Aorta (tissue), 5 donors: ENCODE data around the gene TOP3A. TPM values are rescaled to one million over a fixed set of nuclear protein-coding genes. Genes with fewer than 3 reads are reported as not detected.

ENCODE experiments used
- ATAC-seq: fragments of 200-7000 bp; cut with Tn5 transposase; one replicate; pipeline ENCODE4 v1.9.1; 2022; ENCODE audit warnings: moderate library complexity; ENCODE audit not compliant: low FRiP score
- DNase-seq, 2 donors: peaks; one replicate each; pipeline ENCODE4 v3.0.0-alpha.2; 2020
- H3K27ac ChIP-seq, 2 donors: one replicate each; pipeline ENCODE4 v1.5.1; 2013; ENCODE audit warnings: low read length in 2 of 2, mild to moderate bottlenecking in 2 of 2, moderate library complexity in 2 of 2, control low read depth in 1 of 2, inconsistent platforms in 1 of 2, low read depth in 1 of 2
- H3K27me3 ChIP-seq, 2 donors: one replicate each; pipeline ENCODE4 v1.6.1; 2013; ENCODE audit warnings: control low read depth in 1 of 2, low read length in 1 of 2, mild to moderate bottlenecking in 1 of 2, moderate library complexity in 1 of 2; ENCODE audit not compliant: insufficient read depth in 2 of 2, control insufficient read depth in 1 of 2
- H3K36me3 ChIP-seq, 2 donors: one replicate each; pipeline ENCODE4 v1.6.1; 2013; ENCODE audit warnings: control low read depth in 1 of 2, low read length in 1 of 2, mild to moderate bottlenecking in 1 of 2; ENCODE audit not compliant: insufficient read depth in 2 of 2, control insufficient read depth in 1 of 2
- H3K4me1 ChIP-seq, 2 donors: one replicate each; pipeline ENCODE4 v1.6.1; 2013; ENCODE audit warnings: low read length in 2 of 2, control low read depth in 1 of 2, mild to moderate bottlenecking in 1 of 2, moderate library complexity in 1 of 2; ENCODE audit not compliant: insufficient read depth in 2 of 2, control insufficient read depth in 1 of 2
- H3K4me3 ChIP-seq, 2 donors: one replicate each; pipeline ENCODE4 v1.5.1; 2013; ENCODE audit warnings: low read length in 2 of 2, control low read depth in 1 of 2, mild to moderate bottlenecking in 1 of 2
- H3K9me3 ChIP-seq: one replicate; pipeline ENCODE4 v1.6.1; 2013; ENCODE audit warnings: mild to moderate bottlenecking, low read length; ENCODE audit not compliant: control insufficient read depth
- WGBS, 2 donors: extraction: QIAGEN DNeasy Blood & Tissue Kit; methylation state at CpG; one replicate each; pipeline ENCODE4 v1.1.7; 2013; 5-methylcytosine and 5-hydroxymethylcytosine counted together
- intact Hi-C, 2 donors: fragments of 100-400 bp; cut with DNase I; formaldehyde crosslinking; loops; one replicate each; pipeline versions ENCODE4 v1.14.2 to v1.15.0; 2022
- polyA plus RNA-seq, 2 donors: library from polyadenylated mRNA; stranded (reverse); fragments of 200-250 nt; gene quantifications; one replicate each; pipeline ENCODE4 v1.2.3, GENCODE V29; 2013
- total RNA-seq, 2 donors: library from RNA; stranded (reverse); fragmentation: NEBNext Ultra II Directional; extraction: Animal tissue kit (Norgen Biotek cat#: 25700); gene quantifications; one replicate each; pipeline ENCODE4 v1.2.1, GENCODE V29; 2021
- donor health status: healthy with polysubstance abuse.
- donor health status: Bipolar disorder and iron deficiency.
- donor health status: DM: no; HTN: no; CAD: no.
- donor health status: DM: no; HTN: no; CAD: no.
- donor health status: DM: yes; HTN: yes; CAD: no.

TOP3A gene
- total and polyA plus RNA-seq, 4 donors, result 2.9 to 37.8 (median 24.3) TPM

DNA sequence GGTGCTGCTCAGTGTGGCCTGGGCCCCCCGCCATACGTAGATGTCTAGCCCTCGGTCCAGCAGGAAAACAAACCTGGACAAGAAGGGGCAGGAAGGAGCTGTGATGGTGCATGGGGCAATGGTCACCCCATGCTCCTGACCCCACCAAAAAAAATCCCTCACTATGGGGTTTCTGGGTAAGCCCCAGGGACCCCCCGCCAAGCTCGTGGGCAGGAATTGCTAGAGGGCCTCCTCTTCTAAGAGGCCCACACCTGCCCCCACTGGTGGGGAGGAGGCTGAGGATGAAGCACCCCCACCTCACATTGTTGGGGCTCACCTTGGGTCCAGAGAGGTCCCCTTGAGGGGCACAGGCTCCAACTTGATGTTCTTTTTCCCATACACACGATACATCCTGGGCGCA, 66.0 kb downstream of the TOP3A start:
- DNase-seq (no peak), ATAC-seq (no peak)
- Histone ChIP-seq H3K9me3 (no peaks in the 10 kb centered on the region), H3K4me3 (no peak overlapping the region), H3K4me1 (no peaks in the 10 kb centered on the region), H3K27me3 (no peaks in the 10 kb centered on the region), H3K36me3 (peaks cover 3 to 12% of the 10 kb centered on the region in 2 donors), H3K27ac (no peak overlapping the region)
- intact Hi-C loops, result no loop called here
- WGBS, 2 donors, result 82 to 85% methylated on average over 7 of the region's 7 CpGs

DNA sequence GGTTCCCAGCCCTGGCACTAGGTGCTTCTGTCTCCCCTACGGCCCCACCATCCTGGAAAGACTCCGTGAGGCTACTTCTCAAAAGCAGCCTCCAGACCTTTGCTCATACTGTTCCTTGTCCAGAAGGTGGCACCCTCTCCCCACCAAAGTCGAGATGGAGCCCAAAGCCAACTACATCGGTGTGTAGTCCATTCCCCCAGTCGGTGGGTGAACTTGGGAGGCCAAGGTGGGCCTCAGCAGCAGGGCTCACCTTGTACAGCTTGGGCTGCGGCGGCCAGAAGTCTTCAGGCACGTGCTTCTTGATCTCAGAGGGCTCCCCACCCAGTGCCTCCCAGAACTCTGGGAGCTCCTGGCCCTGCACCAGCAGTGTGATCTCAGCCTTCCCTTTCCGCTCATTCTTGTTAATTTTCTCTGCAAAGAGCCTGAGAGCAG, 66.5 kb downstream of the TOP3A start:
- Histone ChIP-seq H3K36me3 (peaks cover 0 to 12% of the 10 kb centered on the region in 2 donors), H3K4me1 (no peaks in the 10 kb centered on the region), H3K4me3 (no peak overlapping the region), H3K27me3 (no peaks in the 10 kb centered on the region), H3K9me3 (no peaks in the 10 kb centered on the region), H3K27ac (no peak overlapping the region)
- DNase-seq (no peak), ATAC-seq (peak; percentile 70)
- WGBS, 2 donors, result 10 to 17% methylated on average over 9 of the region's 9 CpGs
- intact Hi-C loops, result no loop called here

DNA sequence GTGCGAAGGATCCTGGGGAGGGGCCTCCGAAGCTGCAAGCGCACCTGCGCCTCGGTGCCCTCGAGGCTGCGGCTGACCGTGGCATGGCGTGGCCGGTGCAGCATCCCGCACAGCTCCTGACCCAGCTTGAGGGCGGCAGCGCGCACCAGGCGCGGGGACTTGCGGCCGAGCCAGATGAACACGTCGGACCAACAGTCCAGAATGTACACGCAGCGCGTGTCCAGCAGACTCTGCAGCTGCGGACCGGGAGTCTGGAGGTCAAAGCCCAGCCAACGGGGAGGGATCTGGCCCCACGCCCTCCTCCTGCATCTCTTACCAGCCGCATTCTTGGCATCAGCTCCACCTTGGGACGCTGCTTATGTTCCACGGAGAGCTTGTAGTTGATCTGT, 67.2 kb downstream of the TOP3A start:
- H3K9me3 ChIP-seq, result no peaks in the 10 kb centered on the region
- H3K36me3 ChIP-seq, result peaks cover 0 to 12% of the 10 kb centered on the region in 2 donors
- no peak overlapping the region for H3K27ac ChIP-seq
- no peak for ATAC-seq
- no peaks in the 10 kb centered on the region for H3K4me1 ChIP-seq
- 75 to 80% methylated on average over 30 of the region's 30 CpGs for WGBS, 2 donors
- H3K27me3 ChIP-seq, result no peaks in the 10 kb centered on the region
- DNase-seq, result no peak
- intact Hi-C loops, result no loop called here
- no peak overlapping the region for H3K4me3 ChIP-seq

DNA sequence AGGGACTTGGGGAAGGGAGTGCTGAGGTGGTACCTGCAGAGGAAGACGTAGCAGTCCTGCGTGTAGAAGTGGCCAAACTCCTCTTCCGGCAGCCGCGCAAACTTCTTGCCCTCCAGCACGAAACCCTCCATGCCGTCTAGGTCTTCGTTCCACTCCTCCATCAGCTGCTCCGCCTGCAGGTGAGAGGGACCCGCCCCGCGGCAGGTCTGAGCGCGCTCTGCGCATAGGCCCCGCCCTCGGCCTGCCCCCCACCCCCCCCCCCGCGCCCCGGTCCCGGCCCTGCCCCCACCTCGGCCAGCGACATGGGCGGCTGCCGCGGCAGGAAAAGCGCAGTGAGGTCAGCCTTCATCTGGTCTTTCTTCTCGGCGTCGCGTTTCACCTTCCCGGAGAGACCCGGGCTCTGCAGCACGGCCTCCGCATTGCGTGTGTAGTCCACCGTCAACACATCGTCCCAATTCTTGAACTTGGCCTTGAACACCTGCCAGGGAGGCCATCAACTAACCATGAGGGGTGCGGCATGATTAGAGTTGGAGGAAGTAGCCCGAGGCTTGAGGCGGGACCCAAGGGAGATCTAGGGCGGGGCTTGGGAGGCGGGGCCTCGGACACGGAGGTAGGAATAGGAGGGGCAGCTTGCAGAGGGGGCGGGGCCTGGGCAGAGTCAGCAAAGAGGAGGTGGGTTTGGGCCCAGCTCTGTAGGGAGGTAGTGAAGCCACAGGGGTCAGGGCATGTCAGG, 67.7 kb downstream of the TOP3A start:
- Histone ChIP-seq H3K4me3 (no peak overlapping the region), H3K36me3 (peaks cover 0 to 12% of the 10 kb centered on the region in 2 donors), H3K27me3 (no peaks in the 10 kb centered on the region), H3K9me3 (no peaks in the 10 kb centered on the region), H3K27ac (no peak overlapping the region), H3K4me1 (no peaks in the 10 kb centered on the region)
- intact Hi-C loops, result no loop called here
- 54 to 58% methylated on average over 37 to 46 of the region's 46 CpGs for WGBS, 2 donors
- ATAC-seq (peak; percentile 3), DNase-seq (no peak)

DNA sequence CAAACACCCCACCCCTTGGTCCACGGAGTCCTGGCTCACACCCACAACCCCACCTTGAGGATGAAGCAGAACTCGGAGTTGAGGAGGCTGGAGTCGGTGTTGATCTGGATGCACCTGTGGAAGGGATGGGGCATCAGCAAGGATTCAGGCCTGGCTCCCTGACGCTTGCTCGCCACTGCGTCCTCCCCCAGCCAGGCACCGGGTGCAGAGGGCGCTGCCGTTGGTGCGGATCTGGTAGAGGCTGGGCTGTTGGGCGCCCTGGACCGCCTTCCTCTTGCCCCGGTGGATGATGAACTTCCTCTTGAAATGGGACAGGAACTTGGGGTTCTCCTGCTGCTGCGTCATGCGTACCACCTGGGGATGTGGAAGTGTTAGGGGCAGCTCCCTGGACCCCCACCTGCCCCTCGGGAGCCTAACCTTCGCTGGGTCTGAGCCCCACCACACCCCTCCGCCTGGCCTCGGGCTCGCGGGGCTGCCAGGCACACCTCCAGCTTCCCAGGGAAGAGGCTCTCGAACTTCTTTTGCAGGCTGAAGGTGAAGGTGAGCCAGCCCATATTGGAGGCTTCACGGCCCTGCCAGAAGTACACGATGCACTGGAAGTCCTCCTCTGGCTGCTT, 68.6 kb downstream of the TOP3A start:
- Histone ChIP-seq H3K4me3 (no peak overlapping the region), H3K27me3 (no peaks in the 10 kb centered on the region), H3K36me3 (peaks cover 0 to 11% of the 10 kb centered on the region in 2 donors), H3K9me3 (no peaks in the 10 kb centered on the region), H3K4me1 (no peaks in the 10 kb centered on the region), H3K27ac (no peak overlapping the region)
- intact Hi-C loops, result no loop called here
- 87% methylated on average over 22 to 24 of the region's 24 CpGs for WGBS, 2 donors
- DNase-seq (no peak), ATAC-seq (no peak)

DNA sequence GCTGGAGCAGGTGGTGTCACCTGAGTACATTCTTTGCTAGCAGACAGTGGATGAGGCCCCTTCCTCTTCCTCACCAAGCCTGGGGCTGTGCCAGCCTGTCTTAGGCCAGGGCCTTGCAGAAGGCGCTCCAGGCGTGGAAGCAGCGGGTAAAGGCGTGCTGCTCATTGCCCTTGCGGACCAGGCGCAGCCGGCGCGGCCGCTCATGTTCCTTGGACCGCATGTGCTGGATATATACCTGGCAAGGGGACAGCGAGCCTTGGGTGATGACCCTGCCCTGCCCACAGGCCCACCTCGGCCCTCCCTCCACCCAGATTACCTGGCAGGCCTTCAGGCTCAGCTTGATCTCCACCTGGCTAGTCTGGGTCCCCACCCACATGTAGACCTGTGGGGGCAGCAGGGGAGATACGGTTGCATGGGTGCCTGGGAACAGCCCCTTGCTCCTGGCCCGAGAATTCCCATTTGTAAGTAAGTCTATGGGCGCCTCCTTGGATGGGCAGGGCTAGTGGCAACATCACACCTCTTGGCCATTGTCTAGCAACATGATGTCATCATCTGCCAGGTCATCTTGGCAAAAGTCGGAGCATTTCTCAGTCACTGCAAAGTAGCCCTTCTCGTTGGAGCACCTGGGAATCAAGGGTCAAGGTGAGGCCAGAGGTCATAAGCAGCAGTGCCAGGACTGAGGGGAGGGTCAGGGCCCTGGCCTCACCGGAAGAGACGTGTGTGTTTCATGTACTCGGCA, 69.6 kb downstream of the TOP3A start:
- peaks cover 0 to 6% of the 10 kb centered on the region in 2 donors for H3K36me3 ChIP-seq

DNA sequence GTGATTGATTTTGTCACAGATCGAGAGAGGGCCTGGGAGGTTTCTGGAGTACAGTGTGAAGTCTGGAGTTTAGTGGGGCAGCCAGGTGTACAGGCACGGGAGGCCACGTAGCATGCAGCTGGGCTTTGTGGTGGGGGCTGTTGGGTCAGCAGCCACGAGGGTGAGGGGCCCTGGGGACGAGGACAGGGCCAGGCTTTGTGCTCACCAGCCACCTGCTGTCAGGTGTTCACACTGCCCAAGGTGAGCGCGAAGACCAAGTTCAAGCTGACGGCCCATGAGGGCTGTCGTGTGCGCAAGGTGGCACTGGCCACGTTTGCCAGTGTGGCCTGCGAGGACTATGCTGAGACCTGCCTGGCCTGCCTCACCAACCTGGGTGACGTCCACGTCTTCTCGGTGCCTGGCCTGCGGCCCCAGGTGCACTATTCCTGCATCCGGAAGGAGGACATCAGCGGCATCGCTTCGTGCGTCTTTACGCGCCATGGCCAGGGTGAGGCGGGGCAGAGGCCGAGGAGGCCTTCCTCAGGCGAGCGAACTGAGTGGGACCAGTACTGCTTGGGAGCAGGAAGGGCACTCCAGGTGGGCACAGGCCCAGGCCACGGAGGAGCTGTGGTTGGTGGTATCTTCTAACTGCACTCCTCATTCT, 73.4 kb downstream of the TOP3A start:
- Histone ChIP-seq H3K4me1 (no peaks in the 10 kb centered on the region), H3K36me3 (peaks cover 0 to 8% of the 10 kb centered on the region in 2 donors), H3K9me3 (no peaks in the 10 kb centered on the region), H3K4me3 (no peak overlapping the region), H3K27me3 (no peaks in the 10 kb centered on the region), H3K27ac (no peak overlapping the region)
- no peak for ATAC-seq
- DNase-seq, result no peak
- intact Hi-C loops, result no loop called here
- 86 to 87% methylated on average over 28 of the region's 28 CpGs for WGBS, 2 donors

More for the DNA sequence above, 69.6 kb downstream of the TOP3A start:
- intact Hi-C loops, result no loop called here
- 86 to 88% methylated on average over 21 of the region's 21 CpGs for WGBS, 2 donors
- Histone ChIP-seq H3K27ac (no peak overlapping the region), H3K9me3 (no peaks in the 10 kb centered on the region), H3K27me3 (no peaks in the 10 kb centered on the region), H3K4me1 (no peaks in the 10 kb centered on the region), H3K4me3 (no peak overlapping the region)
- no peak for ATAC-seq
- no peak for DNase-seq

DNA sequence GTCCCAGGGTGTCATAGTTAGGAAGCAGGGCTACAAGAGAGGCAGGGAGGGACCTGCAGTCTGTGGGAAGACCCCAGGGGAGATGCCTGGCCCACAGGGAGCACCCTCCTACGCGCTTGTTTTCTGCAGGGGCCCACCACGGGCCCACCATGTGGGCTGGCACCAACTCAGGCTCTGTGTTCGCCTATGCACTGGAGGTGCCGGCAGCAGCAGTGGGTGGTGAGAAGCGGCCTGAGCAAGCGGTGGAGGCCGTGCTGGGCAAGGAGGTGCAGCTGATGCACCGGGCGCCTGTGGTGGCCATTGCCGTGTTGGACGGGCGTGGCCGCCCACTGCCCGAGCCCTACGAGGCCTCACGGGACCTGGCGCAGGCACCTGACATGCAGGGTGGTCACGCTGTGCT, 74.3 kb downstream of the TOP3A start:
- intact Hi-C loops, result no loop called here
- Histone ChIP-seq H3K36me3 (peaks cover 0 to 8% of the 10 kb centered on the region in 2 donors), H3K9me3 (no peaks in the 10 kb centered on the region), H3K4me3 (no peak overlapping the region), H3K4me1 (no peaks in the 10 kb centered on the region), H3K27ac (no peak overlapping the region), H3K27me3 (no peaks in the 10 kb centered on the region)
- WGBS, 2 donors, result 91 to 93% methylated on average over 18 to 19 of the region's 19 CpGs
- DNase-seq (no peak), ATAC-seq (no peak)
